ENCODE measurements around the gene ITPR2. TPM values are rescaled to one million over a fixed set of nuclear protein-coding genes. Genes with fewer than 3 reads are reported as not detected.
"Not testable (repeated sequence)": the region's sequence is repeated elsewhere in the genome, so short reads cannot be mapped to it uniquely, and the experiment has no call there.

The ITPR2 gene
- total RNA-seq, 1 experiment from 2014 or later, result 6.9 TPM

DNA sequence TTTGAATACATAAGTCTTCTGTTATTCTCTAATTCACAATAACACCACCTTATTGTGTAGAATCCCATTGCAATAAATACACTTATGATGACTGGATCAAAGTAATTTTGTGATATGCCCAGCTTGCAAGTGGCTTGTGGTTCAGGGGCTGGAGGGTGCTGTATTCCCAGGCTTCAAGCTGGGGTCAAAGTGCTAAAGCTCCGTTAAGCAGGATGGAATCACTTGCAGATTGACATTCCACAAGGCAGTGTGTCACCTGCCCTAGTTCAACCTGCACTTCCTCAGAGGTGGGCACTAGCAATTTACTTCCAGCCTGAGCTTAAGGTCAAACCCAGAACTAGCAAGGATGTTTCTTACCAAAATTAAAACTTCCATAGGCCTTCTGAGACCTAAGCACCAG lies 471.0 kb downstream of the ITPR2 start:
- no peak for DNase-seq (ENCODE audit: low read depth)

GRCh38 chr12:26360062-26360461 lies 472.9 kb downstream of the ITPR2 start:
- DNase-seq (ENCODE audit: low read depth), result no peak

- DNase-seq (ENCODE audit: low read depth), result no peak
Observed at GRCh38 chr12:26359576-26359975, 473.4 kb downstream of the ITPR2 start.

DNA sequence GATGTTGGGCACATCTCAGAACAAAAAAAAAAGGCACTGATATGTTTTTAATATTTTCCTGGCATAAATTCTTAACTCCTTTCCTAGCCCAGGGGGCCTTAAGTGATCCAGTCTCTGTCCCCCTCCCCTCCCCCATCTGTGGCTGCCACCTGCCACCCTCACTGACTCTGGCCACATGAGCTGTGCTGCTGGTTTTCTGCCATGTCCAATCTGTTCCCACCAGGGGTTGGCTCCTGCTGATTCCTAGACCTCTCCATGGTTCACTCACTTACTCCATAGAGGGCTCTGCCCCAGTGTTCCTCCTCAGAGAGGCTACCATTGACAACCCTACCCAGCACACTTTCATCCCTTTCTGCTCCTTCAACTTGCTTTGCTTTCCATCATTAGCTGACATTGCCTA lies 474.3 kb downstream of the ITPR2 start:
- no peak for DNase-seq (ENCODE audit: low read depth)

GRCh38 chr12:26347300-26347699 lies 485.7 kb downstream of the ITPR2 start:
- DNase-seq (ENCODE audit: low read depth), result no peak

DNA sequence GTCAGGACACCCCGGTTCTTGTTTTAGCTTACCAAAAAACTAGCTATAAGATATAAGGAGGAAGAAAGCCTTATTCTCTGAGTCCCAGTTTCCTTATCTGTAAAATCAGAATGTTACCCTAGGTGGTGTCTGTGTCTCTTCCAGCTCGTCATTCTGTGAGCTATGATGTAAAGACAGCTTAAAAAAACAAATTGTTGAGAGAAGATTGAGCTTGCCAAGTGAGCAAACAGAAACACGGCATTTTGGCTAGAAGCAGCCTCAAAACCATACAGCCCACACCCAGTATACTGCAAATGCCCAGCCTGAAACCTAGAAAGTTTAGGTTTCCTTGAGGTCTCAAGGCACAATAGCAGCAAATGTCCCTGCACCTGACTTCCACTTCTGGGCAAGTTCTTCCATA lies 486.3 kb downstream of the ITPR2 start:
- no peak for DNase-seq (ENCODE audit: low read depth)

DNA sequence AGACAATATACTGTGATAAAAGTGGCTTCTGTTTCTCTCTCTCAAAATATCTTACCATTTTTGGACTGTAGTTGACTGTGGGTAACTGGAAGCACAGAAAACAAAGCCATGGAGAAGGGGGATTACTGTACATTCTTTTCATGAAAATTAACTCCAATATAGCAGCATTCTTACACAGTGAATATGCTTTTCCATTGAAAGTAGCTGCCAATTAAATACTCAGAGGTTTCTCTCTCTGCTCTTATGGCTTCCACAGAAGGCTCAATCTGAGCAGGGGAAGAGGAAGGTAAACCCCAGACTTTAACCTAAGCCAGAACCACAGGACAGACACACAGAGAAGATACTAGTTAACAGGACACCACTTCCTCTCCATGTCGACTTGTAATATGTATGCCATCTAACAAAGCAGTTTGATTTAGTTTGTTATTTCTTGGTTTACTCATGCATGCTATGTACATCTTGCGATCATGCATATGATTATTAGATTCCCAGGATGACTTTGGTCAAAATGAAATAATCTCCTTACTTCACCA lies 487.5 kb downstream of the ITPR2 start:
- no peak for DNase-seq (ENCODE audit: low read depth)

GRCh38 chr12:26341491-26341890 lies 491.5 kb downstream of the ITPR2 start:
- DNase-seq (ENCODE audit: low read depth), result no peak

DNA sequence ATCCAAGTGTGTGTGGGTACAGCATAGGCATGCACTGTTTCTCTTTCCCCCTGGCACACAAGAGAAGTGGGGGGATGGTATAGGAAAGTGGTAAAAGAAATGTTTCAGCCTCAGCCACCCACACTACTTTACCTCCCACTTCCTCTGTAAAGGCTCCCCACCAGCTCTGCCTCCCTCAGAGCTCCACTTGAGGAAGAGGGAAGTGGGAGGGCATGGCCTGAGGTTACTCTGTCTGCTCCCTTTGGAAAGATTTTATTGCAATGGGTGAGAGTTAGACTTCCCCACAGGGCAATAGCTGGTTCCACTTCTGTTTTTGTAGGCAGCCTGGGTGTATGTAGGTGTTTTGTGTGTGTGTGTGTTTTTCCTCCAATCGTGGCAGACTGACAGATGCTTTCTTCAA lies 492.3 kb downstream of the ITPR2 start:
- DNase-seq (ENCODE audit: low read depth), result no peak

- DNase-seq (ENCODE audit: low read depth), result no peak
Observed at GRCh38 chr12:26339976-26340375, 493.0 kb downstream of the ITPR2 start.

GRCh38 chr12:26338586-26339572 lies 494.1 kb downstream of the ITPR2 start:
- DNase-seq (ENCODE audit: low read depth), result peak; percentile 77

DNA sequence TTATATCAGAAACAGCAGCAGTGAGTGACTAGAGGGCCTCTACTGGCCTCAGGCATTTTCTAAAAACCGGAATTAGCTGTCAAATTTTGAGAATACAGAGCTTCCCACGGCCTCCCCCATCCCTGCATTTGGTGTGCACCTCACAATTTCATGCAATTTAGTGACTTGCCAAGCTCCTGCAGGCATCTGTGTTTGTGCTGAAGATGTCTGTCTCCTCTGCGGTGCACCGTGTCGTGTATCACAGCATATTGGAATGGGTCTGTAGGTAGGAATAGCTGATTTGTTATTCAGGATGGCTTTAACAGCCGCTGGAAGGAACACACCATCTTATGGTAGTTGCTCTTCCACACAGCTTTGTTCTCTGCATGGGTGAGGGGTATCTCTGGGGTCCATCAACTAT lies 497.3 kb downstream of the ITPR2 start:
- no peak for DNase-seq (ENCODE audit: low read depth)

- peak; percentile 45 for DNase-seq (ENCODE audit: low read depth)
Observed at GRCh38 chr12:26334621-26335124, 498.3 kb downstream of the ITPR2 start.

- DNase-seq (ENCODE audit: low read depth), result peak; percentile 22
Observed at GRCh38 chr12:26331960-26332359, 501.0 kb downstream of the ITPR2 start.

- no peak for DNase-seq (ENCODE audit: low read depth)
Observed at GRCh38 chr12:26331136-26331535, 501.9 kb downstream of the ITPR2 start.

DNA sequence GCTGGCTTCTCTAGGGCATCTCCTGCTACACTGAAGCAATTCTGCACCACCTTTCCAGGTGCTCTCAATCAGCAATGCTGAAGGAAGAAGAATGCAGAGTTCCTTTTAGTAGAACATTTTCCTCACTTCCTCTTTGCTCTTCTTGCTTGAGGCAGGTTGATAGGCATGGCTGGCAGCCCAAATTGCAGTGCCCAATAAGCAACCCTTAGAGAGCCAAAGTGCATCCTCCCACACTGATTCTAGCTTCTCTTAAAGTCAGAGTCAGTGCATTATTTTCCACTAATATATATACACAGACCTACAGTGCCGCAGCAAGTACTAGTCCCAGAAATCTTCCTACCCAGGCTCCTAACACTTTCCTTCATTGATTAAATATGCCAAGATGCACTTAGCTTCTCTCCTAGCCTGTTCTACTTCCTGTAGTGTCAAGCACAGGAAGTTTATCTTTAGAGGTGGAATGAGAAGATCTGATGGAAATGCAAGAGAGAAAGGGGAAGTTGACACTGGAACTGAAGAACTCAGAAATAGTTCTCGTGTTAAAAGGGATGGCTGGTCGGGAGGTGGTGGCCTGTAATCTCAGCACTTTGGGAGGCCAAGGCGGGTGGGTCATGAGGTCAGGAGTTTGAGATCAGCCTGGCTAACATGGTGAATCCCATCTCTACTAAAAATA lies 504.9 kb downstream of the ITPR2 start:
- DNase-seq (ENCODE audit: low read depth), result no peak

GRCh38 chr12:26323673-26324072 lies 509.3 kb downstream of the ITPR2 start:
- no peak for DNase-seq (ENCODE audit: low read depth)

DNA sequence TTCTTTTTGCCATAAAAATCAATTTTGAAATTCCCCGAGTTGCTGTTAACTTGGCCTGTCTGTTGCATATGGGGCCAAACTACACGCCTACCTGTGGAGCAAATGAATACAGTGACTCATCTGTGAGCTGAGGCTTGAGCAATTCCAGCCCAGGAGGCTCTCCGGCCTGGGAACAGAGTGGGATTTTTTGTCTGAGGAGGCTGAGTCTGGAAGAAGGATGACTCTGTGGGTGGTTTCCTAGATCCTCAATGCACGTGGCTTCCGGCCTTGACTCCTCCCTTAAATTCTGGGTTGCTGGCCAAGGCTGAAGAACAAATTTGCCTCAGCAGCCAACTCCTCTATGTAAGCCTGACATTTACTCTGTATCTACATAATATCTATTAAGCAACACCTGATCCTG lies 513.5 kb downstream of the ITPR2 start:
- peak; percentile 72 for DNase-seq (ENCODE audit: low read depth)

- DNase-seq (ENCODE audit: low read depth), result peak; percentile 92
Observed at GRCh38 chr12:26318661-26319068, 514.3 kb downstream of the ITPR2 start.

DNA sequence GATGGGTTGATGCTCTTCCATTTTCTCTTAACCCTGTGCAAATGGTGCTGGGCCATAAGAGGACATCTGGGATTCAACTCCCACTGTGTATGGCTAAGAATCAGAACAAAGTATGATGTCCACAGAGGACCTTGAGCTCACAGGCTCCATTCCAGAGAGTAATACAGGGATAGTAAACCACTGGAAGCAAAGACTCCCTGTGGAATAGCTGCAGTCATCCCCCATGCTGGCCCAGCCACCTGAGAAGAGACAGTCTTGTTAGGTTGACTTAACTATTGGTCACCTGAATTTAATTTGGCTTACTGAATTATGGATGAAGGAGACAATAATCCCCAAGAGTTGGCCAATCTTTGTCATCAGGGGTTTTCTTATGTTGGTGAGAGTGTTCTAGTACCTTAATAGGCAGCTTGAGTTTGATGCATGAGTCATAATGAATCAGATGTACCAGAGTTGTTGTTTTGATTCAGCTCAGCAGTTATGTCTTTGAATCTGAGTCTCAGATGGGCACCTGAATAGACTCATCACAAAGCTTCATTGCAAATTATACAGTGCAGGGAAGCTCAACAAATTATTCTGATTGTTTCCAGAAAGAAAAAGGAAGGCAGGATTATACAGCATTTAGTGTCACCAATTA lies 514.9 kb downstream of the ITPR2 start:
- DNase-seq (ENCODE audit: low read depth), result peak; percentile 92

DNA sequence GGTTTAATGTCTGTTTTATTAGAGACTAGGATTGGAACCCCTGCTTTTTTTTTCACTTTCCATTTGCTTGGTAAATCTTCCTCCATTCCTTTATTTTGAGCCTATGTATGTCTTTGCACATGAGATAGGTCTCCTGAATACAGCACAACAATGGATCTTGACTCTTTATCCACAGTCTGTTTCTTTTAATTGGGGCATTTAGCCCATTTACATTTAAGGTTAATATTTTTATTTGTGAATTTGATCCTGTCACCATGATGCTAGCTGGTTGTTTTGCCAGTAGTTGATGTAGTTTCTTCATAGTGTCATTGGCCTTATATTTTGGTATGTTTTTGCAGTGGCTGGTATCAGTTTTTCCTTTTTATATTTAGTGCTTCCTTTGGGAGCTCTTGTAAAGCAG lies 518.9 kb downstream of the ITPR2 start:
- DNase-seq (ENCODE audit: low read depth), result not testable (repeated sequence)

GRCh38 chr12:26310489-26310888 lies 522.5 kb downstream of the ITPR2 start:
- not testable (repeated sequence) for DNase-seq (ENCODE audit: low read depth)
